Hematopoietic multipotent progenitor cell treated with erythropoietin and hydrocortisone succinate and interleukin-3 and kit ligand, for 17 days (in vitro differentiated cells): ENCODE measurements around the gene ARAP1.

Source experiments
- DNase-seq: peaks from one replicate; pipeline ENCODE4 v3.0.0-alpha.2; 2015; ENCODE audit warnings: low spot score

ARAP1 gene

DNA sequence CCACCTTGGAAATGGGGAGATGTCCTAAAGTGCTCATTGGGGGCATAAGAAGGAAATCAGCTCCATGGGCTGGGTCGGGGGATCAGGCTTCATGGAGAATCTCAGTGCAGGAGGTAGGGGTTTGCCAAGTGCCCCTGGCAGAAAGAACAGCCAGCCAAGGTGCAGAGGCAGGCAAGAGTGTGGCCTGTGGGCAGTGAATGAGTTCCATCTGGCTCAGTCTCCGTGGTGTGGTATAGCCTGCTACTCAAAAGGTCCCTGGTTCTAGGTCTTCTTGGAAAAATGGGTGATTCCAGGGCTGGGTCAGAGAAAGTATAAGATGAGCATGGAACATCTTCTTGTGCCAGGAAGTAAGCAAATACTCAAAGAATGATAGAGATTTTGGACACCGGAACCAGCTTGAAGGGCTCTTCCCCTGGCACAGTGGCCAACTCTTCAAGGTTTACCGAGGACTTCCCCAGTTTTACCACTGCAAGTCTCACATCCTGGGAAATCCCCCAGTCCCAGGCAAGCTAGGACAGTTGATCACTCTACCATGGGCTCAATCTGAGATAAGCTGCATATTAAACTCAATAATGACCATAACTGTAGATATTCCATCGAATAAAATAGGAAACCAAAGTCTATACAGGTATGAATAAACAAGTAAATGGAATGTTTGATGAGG is 10.6 kb upstream of the ARAP1 start:
- DNase-seq, result no peak

GRCh38 chr11:72760539-72761405 is 8.6 kb upstream of the ARAP1 start:
- DNase-seq, result no peak

- DNase-seq, result no peak
Observed at GRCh38 chr11:72759468-72759985, 7.3 kb upstream of the ARAP1 start.

- DNase-seq, result peak; percentile 19
Observed at GRCh38 chr11:72758690-72759389, 6.6 kb upstream of the ARAP1 start.

GRCh38 chr11:72758304-72758689 is 6.1 kb upstream of the ARAP1 start:
- DNase-seq, result no peak

DNA sequence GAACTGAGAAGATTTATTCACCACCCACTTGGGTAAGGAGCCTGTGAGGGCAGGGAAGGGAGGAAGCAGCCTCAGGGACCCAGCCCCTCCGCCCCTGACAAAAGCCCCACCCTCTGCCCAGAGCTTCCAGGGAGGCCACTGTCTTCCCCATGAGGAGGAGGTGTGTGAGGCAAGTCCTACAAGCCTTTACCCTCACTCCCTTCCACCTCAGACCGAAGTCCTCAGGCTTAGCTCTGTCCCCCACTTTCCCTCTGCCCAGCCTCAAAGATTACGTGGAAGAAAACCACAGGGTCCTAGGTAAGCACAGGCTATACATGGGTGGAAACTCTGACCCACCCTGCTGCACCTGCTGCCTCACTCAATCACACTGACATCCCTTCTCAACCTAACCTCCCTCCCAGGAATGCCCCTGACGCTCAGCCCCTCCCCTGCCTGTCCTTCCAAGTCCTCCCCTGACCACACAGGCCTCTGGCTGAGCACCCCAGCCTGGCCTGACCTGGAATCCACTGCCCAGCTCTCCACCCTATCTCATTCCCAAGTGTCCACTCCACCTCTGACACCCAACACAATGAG is 3.6 kb upstream of the ARAP1 start:
- DNase-seq, result no peak

DNA sequence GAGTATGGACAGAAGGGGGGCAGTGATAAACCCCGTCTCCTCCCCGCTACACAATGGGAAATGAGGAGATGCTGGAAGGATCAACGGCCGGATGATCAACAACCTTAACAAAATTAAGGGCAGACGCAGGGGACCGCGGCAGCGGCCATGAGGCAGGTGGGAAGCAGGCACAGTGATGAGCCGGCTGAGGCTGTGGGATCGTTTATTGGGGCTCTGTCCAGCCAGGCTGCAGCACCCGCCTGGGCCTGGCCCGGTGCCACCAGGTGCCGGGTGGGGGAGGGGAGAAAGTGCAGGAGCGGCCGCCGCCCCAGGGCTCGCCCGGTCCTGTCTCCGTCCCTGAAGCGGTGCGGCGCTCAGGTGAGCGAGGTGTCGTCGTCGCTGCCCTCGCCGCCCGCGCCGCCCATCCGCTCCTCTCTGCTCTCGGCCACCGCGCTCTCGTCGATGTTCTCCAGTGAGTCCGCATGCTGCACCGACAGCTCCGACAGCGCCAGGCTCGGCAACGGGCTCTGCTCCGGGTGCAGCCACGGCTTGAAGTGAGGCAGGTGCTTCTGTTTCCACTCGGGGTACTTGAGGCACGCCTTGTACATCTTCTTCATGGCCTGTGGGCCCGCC is 2.4 kb upstream of the ARAP1 start:
- DNase-seq, result no peak

DNA sequence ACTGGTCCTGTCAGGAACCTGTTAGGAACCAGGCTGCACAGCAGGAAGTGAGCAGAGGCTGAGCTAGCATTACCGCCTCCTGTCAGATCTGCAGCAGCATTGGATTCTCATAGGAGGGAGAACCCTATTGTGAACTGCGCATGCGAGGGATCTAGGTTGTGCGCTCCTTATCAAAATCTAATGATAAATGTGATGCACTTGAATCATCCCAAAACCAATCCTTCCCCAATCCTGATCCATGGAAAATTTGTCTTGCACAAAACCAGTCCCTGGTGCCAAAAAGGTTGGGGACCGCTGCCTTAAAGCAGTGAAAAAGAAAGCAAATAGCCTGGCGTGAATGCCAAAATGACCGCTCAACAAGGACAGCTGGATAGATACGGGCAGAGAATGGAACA is 1.9 kb upstream of the ARAP1 start:
- no peak for DNase-seq

DNA sequence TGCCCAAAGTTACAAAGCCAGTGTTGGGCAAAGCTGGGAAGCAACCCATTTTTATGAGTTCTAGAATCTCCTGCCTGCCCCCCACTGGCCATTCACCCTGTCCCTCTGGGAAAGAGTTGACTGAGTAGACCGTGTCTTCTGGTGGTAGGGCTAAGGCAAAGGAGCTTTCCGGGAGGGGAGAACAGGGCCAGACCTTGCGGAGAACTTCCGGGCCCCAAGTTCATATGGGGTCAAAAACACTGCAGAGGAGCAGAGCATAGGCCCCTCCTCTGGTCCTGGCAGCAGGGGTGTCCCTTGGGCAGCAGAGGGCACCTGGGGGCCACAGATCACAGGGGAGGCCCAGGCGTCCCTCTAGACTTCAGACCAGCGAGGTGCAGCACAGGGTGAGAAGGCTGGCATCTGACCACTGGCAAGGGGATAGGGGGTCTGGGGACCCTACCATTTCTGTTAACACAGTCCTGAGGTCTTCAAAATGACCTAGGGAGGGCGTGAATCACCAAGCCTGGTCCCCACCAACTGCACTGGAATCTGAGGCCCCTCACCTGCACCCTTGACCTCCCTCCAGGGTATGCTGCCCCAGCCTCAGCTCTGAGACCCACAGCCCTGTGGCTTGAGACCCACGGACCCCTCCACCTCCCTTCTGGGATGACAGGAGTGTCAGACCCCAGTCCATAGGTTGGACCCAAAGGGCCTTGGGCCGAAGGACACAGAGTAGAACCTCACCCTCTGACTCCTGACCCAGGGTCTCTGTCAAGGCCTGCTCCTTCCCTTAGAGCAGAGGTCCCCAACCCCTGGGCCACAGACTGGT is 1.3 kb upstream of the ARAP1 start:
- no peak for DNase-seq

GRCh38 chr11:72751116-72752087 is 806 bp downstream of the ARAP1 start:
- DNase-seq, result no peak

GRCh38 chr11:72750556-72751115 is 1.6 kb downstream of the ARAP1 start:
- no peak for DNase-seq

DNA sequence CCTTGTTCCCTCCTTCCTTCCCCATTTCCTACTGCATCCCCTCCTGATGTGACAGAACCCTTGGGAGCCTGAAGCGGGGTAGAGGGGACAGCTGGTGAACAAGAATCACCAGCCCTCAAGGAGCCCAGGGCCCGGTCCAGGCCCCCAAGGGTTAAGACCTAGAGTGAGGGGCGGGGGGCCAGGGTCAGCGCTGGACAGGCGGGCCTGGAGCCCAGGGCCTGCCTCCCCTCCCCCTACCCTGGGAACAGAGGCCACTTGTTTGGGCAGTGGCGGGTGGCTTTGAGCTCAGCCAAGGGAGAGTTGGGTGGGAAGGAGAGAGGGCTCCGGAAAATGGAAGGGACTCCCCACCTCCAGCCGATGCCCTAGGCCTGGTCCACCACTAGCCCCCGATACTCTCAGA is 2.1 kb downstream of the ARAP1 start:
- no peak for DNase-seq

DNA sequence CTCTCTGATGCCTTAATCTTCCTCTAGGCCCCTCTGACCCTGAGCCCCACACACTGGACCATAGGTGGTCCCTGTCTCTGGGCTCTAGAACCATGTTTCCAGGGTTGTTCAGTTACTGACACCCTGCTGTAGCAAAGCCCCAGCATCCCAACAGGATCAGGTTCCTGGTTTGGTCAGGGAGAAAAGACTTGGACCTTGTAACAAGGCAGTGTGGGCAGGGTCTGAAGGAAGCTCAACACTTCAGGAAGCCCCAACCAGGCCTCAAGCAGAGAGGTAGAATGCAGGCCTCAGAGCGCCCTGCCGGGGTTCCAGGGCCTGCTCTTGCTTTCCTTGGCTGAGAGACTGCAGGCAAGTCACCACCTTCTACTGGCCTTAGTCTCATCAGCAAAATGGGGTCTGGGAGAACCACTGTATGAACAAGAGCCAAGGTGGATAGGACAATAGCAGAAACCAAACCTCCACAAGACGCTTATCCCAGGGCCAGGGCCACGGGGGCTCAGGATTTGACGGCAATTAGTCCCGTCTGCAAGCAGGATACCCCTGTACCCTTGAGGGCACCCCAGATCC is 4.8 kb downstream of the ARAP1 start:
- no peak for DNase-seq

- DNase-seq, result no peak
Observed at GRCh38 chr11:72746821-72747220, 5.4 kb downstream of the ARAP1 start.

DNA sequence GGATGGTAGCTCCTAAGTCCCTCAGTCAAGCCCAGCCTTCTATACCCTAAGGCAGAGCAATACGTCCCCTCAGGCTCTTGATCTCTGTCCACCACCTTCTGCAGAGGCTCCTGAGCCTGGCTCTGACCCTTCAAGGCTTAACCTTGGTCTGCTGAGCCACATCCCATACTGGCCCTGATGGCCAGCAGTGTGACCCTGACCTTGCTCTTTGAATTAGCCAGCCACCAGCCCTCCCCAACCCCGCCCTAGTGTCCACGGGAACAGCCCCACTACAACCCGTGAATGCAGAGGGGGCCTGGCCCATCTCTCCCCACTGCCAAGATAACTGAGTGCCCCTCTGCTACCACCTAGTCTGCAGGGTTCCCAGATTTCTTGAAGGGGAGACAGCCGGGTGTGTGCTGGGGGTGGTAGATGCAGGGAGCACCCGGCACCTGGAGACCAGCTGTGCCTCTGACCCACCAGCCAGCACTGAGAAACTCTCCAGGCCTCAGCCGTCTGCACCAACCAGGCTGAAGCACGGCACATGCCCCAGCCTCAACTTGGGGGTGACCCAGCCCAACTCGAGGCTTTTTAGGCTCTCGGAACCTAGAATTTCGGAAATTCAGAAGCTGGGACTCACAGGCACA is 6.2 kb downstream of the ARAP1 start:
- DNase-seq, result no peak

DNA sequence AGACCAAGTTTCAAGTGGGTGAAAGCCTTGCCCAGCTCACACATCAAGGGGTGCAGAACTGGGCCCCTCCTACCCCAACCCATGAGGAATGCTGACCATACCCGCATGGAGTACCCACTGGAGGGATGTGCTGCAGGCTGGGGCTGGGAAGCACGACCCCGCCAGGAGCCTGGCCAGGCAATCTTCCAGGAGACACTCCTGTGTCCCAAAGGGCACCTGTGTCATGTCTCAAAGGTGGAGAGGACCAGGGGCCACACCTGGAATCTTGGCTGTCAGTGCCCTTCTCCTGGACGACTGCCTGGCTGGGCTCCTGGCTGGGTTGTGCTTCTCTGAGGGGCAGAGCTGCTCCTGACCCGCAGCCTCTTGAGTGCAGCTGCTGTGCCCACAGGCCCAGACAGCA is 6.7 kb downstream of the ARAP1 start:
- DNase-seq, result no peak

DNA sequence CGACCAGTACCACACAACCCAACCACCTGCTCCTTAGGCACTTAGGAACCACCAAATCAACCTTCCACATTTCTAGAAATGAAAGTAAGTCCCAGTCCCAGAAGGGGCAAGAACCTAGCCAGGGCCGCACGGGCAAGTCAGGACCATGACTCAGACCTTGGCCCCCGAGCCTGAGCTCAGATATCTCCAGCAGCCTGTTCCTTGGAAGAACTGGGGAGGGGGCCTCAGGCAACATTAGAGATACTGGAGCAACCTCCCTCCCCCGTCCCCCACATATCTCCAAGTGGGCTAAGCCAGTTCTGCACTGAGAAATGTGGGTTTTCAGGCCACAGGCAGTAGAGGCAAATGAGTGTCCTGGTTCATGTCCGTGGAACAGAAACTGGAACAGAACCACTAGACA is 7.7 kb downstream of the ARAP1 start:
- no peak for DNase-seq

GRCh38 chr11:72743321-72744221 is 8.6 kb downstream of the ARAP1 start:
- no peak for DNase-seq
